ENCODE data around the gene CCNE1. TPM values are rescaled to one million over a fixed set of nuclear protein-coding genes. Genes with fewer than 3 reads are reported as not detected.
A peak's percentile ranks its signal among the peaks of the same experiment; 100 is the strongest.

CCNE1 gene
- total and polyA plus RNA-seq, 9 of the 15 experiments (the other 6 are each of a cell fraction or from before 2014, with no cell fraction given) = 6.2 to 41.0 (median 31.6) TPM

DNA sequence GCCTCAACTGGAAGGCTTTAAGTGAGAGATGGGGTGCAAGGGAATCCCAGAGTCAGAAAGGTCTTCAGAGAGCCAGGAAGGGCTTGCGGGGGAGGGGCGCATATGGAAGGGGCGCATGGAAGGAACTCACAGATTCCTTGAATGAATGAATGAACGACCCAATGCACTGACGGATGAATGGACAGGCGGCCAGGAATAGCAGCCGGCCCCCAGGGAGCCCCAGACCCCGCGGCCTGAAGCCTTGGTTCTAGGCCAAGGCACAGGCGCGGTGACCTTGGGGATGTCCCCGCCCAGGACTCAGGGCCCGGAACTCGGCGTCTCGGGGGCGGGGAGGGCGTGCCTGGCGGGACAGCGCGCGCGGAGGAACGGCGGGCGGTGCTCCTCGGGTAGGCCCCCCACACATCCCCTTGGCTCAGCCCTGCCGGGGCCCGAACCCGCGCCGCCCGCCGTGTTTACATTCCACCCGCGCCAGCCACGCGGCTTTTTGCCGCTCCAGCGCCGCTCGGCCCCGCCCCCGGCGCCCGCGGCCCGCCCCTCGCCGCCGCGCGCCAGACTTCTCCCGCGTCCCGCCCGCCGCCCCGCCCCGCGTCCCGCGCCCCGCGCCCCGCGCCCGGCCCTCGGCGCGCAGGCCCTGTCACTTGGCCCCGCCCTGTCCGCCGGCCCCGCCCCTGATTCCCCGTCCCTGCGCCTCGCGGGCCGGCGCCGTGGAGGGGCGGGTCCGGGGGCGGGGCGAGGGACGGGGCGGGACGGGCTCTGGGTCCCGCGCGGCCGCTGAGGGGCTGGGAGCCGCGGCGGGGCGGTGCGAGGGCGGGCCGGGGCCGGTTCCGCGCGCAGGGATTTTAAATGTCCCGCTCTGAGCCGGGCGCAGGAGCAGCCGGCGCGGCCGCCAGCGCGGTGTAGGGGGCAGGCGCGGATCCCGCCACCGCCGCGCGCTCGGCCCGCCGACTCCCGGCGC, at the start of gene CCNE1 (continued):
- TF ChIP-seq MEF2D (tag; conservative IDR thresholded peaks at IDR 0.05; ENCODE audit: low read depth) (0 out of 2 replicates have a peak, but pooled peaks have one; percentile 23), POLR2H (tag; IDR thresholded peaks at IDR 0.05; ENCODE audit: low read depth) (peak; percentile 91), POLR2B (IDR thresholded peaks at IDR 0.05; ENCODE audit: low read depth, partially characterized antibody) (peak; percentile 66), THRAP3 (IDR thresholded peaks at IDR 0.05; ENCODE audit: borderline replicate concordance) (no peak), CBFB (CRISPR knock-in tag; IDR thresholded peaks at IDR 0.05) (0 out of 2 replicates have a peak, but pooled peaks have one; percentile 65), HDAC3 (IDR thresholded peaks at IDR 0.05; ENCODE audit: borderline replicate concordance, partially characterized antibody) (no peak), ZNF121 (CRISPR knock-in tag; conservative IDR thresholded peaks at IDR 0.05) (no peak), ZNF699 (CRISPR knock-in tag; IDR thresholded peaks at IDR 0.05; ENCODE audit: insufficient replicate concordance) (no peak), ILK (tag; IDR thresholded peaks at IDR 0.05; ENCODE audit: borderline replicate concordance, low read depth) (no peak), MED1 (CRISPR knock-in tag; IDR thresholded peaks at IDR 0.05; ENCODE audit: borderline replicate concordance) (no peak), FOXJ2 (tag; IDR thresholded peaks at IDR 0.05) (no peak), MTA3 (IDR thresholded peaks at IDR 0.05; ENCODE audit: borderline replicate concordance) (0 out of 2 replicates have a peak, but pooled peaks have one; percentile 53), JUNB (CRISPR knock-in tag; conservative IDR thresholded peaks at IDR 0.05) (no peak), NCOA2 (IDR thresholded peaks at IDR 0.05; ENCODE audit: partially characterized antibody in 2 of 2) (no peak), NFE2L1 (tag; IDR thresholded peaks at IDR 0.05; ENCODE audit: borderline replicate concordance, low read depth) (no peak), CBFA2T2 (conservative IDR thresholded peaks at IDR 0.05) (no peak), L3MBTL2 (IDR thresholded peaks at IDR 0.05) (peak; percentile 73), MECOM (CRISPR knock-in tag; IDR thresholded peaks at IDR 0.05) (no peak), SIRT6 (IDR thresholded peaks at IDR 0.05; ENCODE audit: low read depth, low read length) (no peak), SIX5 (IDR thresholded peaks at IDR 0.05; ENCODE audit: borderline replicate concordance in 1 of 2, insufficient read depth in 1 of 2, low read depth in 1 of 2, low read length in 2 of 2) (no peak)
- TF ChIP-seq, protein P1, sequence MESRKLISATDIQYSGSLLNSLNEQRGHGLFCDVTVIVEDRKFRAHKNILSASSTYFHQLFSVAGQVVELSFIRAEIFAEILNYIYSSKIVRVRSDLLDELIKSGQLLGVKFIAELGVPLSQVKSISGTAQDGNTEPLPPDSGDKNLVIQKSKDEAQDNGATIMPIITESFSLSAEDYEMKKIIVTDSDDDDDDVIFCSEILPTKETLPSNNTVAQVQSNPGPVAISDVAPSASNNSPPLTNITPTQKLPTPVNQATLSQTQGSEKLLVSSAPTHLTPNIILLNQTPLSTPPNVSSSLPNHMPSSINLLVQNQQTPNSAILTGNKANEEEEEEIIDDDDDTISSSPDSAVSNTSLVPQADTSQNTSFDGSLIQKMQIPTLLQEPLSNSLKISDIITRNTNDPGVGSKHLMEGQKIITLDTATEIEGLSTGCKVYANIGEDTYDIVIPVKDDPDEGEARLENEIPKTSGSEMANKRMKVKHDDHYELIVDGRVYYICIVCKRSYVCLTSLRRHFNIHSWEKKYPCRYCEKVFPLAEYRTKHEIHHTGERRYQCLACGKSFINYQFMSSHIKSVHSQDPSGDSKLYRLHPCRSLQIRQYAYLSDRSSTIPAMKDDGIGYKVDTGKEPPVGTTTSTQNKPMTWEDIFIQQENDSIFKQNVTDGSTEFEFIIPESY (CRISPR knock-in tag; IDR thresholded peaks at IDR 0.05) = no peak
- TF ChIP-seq, protein P2, sequence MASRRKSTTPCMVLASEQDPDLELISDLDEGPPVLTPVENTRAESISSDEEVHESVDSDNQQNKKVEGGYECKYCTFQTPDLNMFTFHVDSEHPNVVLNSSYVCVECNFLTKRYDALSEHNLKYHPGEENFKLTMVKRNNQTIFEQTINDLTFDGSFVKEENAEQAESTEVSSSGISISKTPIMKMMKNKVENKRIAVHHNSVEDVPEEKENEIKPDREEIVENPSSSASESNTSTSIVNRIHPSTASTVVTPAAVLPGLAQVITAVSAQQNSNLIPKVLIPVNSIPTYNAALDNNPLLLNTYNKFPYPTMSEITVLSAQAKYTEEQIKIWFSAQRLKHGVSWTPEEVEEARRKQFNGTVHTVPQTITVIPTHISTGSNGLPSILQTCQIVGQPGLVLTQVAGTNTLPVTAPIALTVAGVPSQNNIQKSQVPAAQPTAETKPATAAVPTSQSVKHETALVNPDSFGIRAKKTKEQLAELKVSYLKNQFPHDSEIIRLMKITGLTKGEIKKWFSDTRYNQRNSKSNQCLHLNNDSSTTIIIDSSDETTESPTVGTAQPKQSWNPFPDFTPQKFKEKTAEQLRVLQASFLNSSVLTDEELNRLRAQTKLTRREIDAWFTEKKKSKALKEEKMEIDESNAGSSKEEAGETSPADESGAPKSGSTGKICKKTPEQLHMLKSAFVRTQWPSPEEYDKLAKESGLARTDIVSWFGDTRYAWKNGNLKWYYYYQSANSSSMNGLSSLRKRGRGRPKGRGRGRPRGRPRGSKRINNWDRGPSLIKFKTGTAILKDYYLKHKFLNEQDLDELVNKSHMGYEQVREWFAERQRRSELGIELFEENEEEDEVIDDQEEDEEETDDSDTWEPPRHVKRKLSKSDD (conservative IDR thresholded peaks at IDR 0.05; ENCODE audit: low read length) = no peak
